Endodermal cell (in vitro differentiated cells): ENCODE measurements around the gene SLCO4C1. TPM values are rescaled to one million over a fixed set of nuclear protein-coding genes. Genes with fewer than 3 reads are reported as not detected.

ENCODE experiments used
- DNase-seq: peaks from one replicate; pipeline ENCODE4 v3.0.0-alpha.2; 2017
- H3K27ac ChIP-seq: 2 replicates; pipeline ENCODE4 v1.5.1; 2013; ENCODE audit warnings: mild to moderate bottlenecking, low read depth, low read length, moderate library complexity
- H3K27me3 ChIP-seq: 2 replicates; pipeline ENCODE4 v1.6.1; 2013; ENCODE audit warnings: mild to moderate bottlenecking, low read length, moderate library complexity; ENCODE audit not compliant: insufficient read depth, control insufficient read depth, poor library complexity, severe bottlenecking
- H3K36me3 ChIP-seq: 2 replicates; pipeline ENCODE4 v1.7.0; 2013; ENCODE audit warnings: mild to moderate bottlenecking, low read length, moderate library complexity; ENCODE audit not compliant: control insufficient read depth, insufficient read depth
- H3K4me1 ChIP-seq: one replicate; pipeline ENCODE4 v1.7.0; 2013; ENCODE audit warnings: low read length; ENCODE audit not compliant: control insufficient read depth, insufficient read depth
- H3K4me3 ChIP-seq: 2 replicates; pipeline ENCODE4 v1.5.1; 2013; ENCODE audit warnings: mild to moderate bottlenecking, low read length, moderate library complexity
- H3K9ac ChIP-seq: 2 replicates; pipeline ENCODE4 v1.6.1; 2013; ENCODE audit warnings: mild to moderate bottlenecking, low read length, moderate library complexity; ENCODE audit not compliant: poor library complexity, severe bottlenecking; ENCODE audit errors: extremely low read depth
- H3K9me3 ChIP-seq: 2 replicates; pipeline ENCODE4 v1.6.1; 2013; ENCODE audit warnings: mild to moderate bottlenecking, low read length, moderate library complexity; ENCODE audit not compliant: control insufficient read depth
- H3K27ac Mint-ChIP-seq: 2 replicates; pipeline ENCODE4 v1.8.0; 2020; ENCODE audit warnings: mixed read lengths
- H3K27me3 Mint-ChIP-seq: 2 replicates; pipeline ENCODE4 v1.8.0; 2021; ENCODE audit warnings: mild to moderate bottlenecking, mixed read lengths; ENCODE audit not compliant: insufficient read depth
- H3K36me3 Mint-ChIP-seq: 2 replicates; pipeline ENCODE4 v1.8.0; 2020; ENCODE audit warnings: low read depth, mixed read lengths
- H3K4me1 Mint-ChIP-seq: 2 replicates; pipeline ENCODE4 v1.8.0; 2020; ENCODE audit warnings: mixed read lengths
- H3K4me3 Mint-ChIP-seq: 2 replicates; pipeline ENCODE4 v1.8.0; 2020; ENCODE audit warnings: mild to moderate bottlenecking, moderate library complexity, mixed read lengths
- H3K9me3 Mint-ChIP-seq: 2 replicates; pipeline ENCODE4 v1.8.0; 2020; ENCODE audit warnings: mild to moderate bottlenecking, mixed read lengths
- WGBS, 2 experiments: methylation state at CpG; one replicate each; pipeline versions ENCODE4 v1.1.5 to v1.1.7; 2013; ENCODE audit warnings: missing lambda C conversion rate in 2 of 2, mixed read lengths in 1 of 2; ENCODE audit not compliant: insufficient coverage in 1 of 2, insufficient read length in 1 of 2; 5-methylcytosine and 5-hydroxymethylcytosine counted together
- total RNA-seq, 2 donors: library from RNA; stranded (reverse); fragmentation: NEBNext Ultra II Directional in 1 of 2; extraction: Animal tissue kit (Norgen Biotek cat#: 25700) in 1 of 2; gene quantifications; 2 replicates in 1 of 2; 3 replicates in 1 of 2; pipeline ENCODE4 v1.2.1, GENCODE V29; 2021
- TF ChIP-seq, protein P1 (sequence below): fragments of 200-600 bp; sonication (generic); conservative IDR thresholded peaks from 2 replicates; pipeline ENCODE4 v1.5.0; 2021; ENCODE audit warnings: antibody characterized with exemption, mild to moderate bottlenecking

SLCO4C1 gene
- total RNA-seq, 2 donors from 2014 or later, result 1.9 to 3.6 TPM

DNA sequence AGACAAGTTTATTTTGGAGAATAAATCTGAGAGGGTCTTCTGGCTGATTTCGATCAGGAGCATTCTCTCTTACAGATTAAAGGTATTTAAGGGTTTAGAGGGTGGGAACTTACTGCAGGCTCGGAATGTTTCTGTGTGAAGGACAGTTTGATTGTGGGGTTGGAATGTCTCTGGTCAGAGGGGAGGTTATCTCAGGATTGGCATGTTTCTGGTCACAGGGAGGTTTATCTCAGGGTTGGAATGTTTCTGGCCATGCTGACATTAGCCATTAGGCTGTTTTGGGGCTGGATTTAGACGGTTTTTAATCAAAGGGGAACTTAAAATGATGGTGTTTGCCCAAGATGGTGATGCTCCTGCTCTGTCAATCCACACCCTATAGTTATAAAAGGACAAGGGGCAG is 95.2 kb downstream of the SLCO4C1 start:
- Mint-ChIP-seq H3K27ac (no peak overlapping the region), H3K4me3 (no peak overlapping the region), H3K4me1 (no peaks in the 10 kb centered on the region), H3K27me3 (no peaks in the 10 kb centered on the region), H3K36me3 (peaks cover 13% of the 10 kb centered on the region), H3K9me3 (peaks cover 12% of the 10 kb centered on the region)
- no peak for DNase-seq
- no peaks in the 10 kb centered on the region for H3K27me3 ChIP-seq
- 82 to 100% methylated on average over 1 to 3 of the region's 3 CpGs for WGBS, 2 experiments
- H3K4me3 ChIP-seq, result no peak overlapping the region
- H3K27ac ChIP-seq, result no peak overlapping the region
- H3K36me3 ChIP-seq, result no peaks in the 10 kb centered on the region
- peaks cover 11% of the 10 kb centered on the region for H3K9me3 ChIP-seq
- H3K4me1 ChIP-seq, result no peaks in the 10 kb centered on the region
- H3K9ac ChIP-seq, result no peak overlapping the region
- TF ChIP-seq, protein P1, sequence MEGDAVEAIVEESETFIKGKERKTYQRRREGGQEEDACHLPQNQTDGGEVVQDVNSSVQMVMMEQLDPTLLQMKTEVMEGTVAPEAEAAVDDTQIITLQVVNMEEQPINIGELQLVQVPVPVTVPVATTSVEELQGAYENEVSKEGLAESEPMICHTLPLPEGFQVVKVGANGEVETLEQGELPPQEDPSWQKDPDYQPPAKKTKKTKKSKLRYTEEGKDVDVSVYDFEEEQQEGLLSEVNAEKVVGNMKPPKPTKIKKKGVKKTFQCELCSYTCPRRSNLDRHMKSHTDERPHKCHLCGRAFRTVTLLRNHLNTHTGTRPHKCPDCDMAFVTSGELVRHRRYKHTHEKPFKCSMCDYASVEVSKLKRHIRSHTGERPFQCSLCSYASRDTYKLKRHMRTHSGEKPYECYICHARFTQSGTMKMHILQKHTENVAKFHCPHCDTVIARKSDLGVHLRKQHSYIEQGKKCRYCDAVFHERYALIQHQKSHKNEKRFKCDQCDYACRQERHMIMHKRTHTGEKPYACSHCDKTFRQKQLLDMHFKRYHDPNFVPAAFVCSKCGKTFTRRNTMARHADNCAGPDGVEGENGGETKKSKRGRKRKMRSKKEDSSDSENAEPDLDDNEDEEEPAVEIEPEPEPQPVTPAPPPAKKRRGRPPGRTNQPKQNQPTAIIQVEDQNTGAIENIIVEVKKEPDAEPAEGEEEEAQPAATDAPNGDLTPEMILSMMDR, result no peak

DNA sequence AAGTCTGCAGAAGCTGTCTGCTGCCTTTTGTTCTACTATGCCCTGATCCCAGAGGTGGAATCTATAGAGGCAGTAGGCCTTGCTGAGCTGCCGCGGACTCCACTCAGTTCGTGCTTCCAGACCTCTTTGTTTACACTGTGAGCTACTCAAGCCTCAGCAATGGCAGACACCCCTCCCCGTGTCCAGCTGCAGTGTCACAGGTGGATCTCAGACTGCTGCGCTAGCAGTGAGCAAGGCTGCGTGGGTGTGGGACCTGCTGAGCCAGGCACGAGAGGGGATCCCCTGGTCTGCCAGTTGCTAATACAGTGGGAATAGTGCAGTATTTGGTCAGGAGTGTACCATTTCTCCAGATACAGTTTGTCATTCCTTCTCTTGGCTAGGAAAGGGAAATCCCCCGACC is 99.6 kb downstream of the SLCO4C1 start:
- Histone ChIP-seq H3K27me3 (no peaks in the 10 kb centered on the region), H3K9ac (no peak overlapping the region), H3K4me1 (no peaks in the 10 kb centered on the region), H3K36me3 (no peaks in the 10 kb centered on the region), H3K27ac (no peak overlapping the region), H3K9me3 (peaks cover 11% of the 10 kb centered on the region), H3K4me3 (no peak overlapping the region)
- no peaks in the 10 kb centered on the region for H3K27me3 Mint-ChIP-seq
- H3K36me3 Mint-ChIP-seq, result peaks cover 23% of the 10 kb centered on the region
- H3K9me3 Mint-ChIP-seq, result peaks cover 18% of the 10 kb centered on the region
- WGBS, 2 experiments, result 95 to 100% methylated on average over 1 to 8 of the region's 8 CpGs
- no peak overlapping the region for H3K4me3 Mint-ChIP-seq
- no peaks in the 10 kb centered on the region for H3K4me1 Mint-ChIP-seq
- DNase-seq, result no peak
- no peak overlapping the region for H3K27ac Mint-ChIP-seq
- TF ChIP-seq, protein P1, result no peak

Other genes with a start within 250 kb of the SLCO4C1 start
- gene SLCO6A1, start 202.7 kb upstream of the SLCO4C1 start, total RNA-seq, result 1 to 10 TPM in 1 of 2 donors, under 1 TPM in 1; 0.71 to 3.1 TPM